Thyroid gland (tissue), 4 donors: Measurements from ENCODE around the gene SPINK7.

ENCODE experiments used
- CTCF ChIP-seq, 6 experiments: fragments of 200-600 bp in 3 of 6; fragments of 450-650 bp in 3 of 6; sonication (generic) in 3 of 6; IDR thresholded peaks; one replicate each; pipeline ENCODE4 v1.5.1; 2016 to 2019; ENCODE audit warnings: antibody characterized with exemption in 6 of 6, mild to moderate bottlenecking in 2 of 6, inconsistent platforms in 1 of 6, moderate library complexity in 1 of 6
- POLR2A ChIP-seq, 2 donors: fragments of 450-650 bp; IDR thresholded peaks; one replicate each; pipeline ENCODE4 v1.6.1; 2017; ENCODE audit warnings: antibody characterized with exemption in 2 of 2, mild to moderate bottlenecking in 2 of 2, moderate library complexity in 1 of 2

- TF ChIP-seq CTCF (IDR thresholded peaks at IDR 0.05): no peak
- no peak for TF ChIP-seq POLR2A (IDR thresholded peaks at IDR 0.05)
Measured at GRCh38 chr5:148309746-148310145, 2.5 kb upstream of the SPINK7 start.
